COLO829 (cell line): ENCODE data around the gene ADGRL3.
"Not testable (repeated sequence)": the region's sequence is repeated elsewhere in the genome, so short reads cannot be mapped to it uniquely, and the experiment has no call there.

Experiments used
- DNase-seq: peaks from one replicate; pipeline ENCODE4 v3.0.0; 2012; ENCODE audit warnings: low spot score

ADGRL3 gene

DNA sequence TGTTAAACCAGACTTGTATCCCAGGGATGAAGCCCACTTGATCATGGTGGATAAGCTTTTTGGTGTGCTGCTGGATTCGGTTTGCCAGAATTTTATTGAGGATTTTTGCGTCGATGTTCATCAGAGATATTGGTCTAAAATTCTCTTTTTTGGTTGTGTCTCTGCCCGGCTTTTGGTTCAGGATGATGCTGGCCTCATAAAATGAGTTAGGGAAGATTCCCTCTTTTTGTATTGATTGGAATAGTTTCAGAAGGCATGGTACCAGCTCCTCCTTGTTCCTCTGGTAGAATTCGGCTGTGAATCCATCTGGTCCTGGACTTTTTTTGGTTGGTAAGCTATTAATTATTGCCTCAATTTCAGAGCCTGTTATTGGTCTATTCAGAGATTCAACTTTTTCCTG lies 556.8 kb downstream of the ADGRL3 start:
- DNase-seq = not testable (repeated sequence)

DNA sequence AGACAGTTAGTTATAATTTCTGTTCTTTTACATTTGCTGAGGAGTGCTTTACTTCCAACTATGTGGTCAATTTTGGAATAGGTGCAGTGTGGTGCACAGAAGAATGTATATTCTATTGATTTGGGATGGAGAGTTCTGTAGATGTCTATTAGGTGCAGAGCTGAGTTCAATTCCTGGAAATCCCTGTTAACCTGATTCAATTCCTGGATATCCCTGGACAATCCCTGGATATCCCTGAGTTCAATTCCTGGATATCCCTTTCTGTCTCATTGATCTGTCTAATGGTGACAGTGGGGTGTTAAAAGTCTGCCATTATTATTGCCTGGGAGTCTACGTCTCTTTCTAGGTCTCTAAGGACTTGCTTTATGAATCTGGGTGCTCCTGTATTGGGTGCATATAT lies 557.9 kb downstream of the ADGRL3 start:
- not testable (repeated sequence) for DNase-seq

DNA sequence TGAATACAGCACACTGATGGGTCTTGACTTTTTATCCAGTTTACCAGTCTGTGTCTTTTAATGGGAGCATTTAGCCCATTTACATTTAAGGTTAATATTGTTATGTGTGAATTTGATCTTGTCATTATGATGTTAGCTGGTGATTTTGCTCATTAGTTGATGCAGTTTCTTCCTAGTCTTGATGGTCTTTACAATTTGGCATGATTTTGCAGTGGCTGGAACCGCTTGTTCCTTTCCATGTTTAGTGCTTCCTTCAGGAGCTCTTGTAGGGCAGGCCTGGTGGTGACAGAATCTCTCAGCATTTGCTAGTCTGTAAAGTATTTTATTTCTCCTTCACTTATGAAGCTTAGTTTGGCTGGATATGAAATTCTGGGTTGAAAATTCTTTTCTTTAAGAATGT lies 558.5 kb downstream of the ADGRL3 start:
- not testable (repeated sequence) for DNase-seq

DNA sequence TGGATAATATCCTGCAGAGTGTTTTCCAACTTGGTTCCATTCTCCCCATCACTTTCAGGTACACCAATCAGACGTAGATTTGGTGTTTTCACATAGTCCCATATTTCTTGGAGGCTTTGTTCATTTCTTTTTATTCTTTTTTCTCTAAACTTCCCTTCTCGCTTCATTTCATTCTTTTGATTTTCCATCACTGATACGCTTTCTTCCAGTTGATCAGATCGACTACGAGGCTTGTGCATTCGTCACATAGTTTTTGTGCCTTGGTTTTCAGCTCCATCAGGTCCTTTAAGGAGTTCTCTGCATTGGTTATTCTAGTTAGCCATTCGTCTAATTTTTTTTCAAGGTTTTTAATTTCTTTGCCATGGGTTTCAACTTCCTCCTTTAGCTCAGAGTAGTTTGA lies 559.1 kb downstream of the ADGRL3 start:
- DNase-seq = not testable (repeated sequence)

DNA sequence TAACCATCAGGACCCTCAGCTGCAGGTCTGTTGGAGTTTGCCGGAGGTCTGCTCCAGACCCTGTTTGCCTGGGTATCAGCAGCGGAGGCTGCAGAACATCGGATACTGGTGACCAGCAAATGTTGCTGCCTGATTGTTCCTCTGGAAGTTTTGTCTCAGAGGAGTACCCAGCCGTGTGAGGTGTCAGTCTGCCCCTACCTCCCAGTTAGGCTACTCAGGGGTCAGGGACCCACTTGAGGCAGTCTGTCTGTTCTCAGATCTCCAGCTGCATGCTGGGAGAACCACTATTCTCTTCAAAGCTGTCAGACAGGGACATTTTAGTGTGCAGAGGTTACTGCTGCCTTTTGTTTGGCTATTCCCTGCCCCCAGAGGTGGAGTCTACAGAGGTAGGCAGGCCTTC lies 559.8 kb downstream of the ADGRL3 start:
- not testable (repeated sequence) for DNase-seq

DNA sequence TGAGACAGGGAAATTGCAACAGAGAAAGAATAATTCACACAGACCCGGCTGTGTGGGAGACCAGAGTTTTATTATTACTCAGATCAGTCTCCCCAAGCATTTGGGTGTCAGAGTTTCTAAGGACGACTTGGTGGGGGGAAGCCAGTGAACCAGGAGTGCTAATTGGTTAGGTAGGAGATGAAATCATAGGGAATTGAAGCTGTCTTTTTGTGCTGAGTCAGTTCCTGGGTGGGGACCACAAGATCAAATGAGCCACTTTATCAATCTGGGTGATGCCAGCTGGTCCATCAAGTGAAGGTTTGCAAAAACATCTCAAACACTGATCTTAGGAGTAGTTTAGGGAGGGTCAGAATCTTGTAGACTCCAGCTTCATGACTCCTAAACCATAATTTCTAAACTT lies 560.7 kb downstream of the ADGRL3 start:
- no peak for DNase-seq

DNA sequence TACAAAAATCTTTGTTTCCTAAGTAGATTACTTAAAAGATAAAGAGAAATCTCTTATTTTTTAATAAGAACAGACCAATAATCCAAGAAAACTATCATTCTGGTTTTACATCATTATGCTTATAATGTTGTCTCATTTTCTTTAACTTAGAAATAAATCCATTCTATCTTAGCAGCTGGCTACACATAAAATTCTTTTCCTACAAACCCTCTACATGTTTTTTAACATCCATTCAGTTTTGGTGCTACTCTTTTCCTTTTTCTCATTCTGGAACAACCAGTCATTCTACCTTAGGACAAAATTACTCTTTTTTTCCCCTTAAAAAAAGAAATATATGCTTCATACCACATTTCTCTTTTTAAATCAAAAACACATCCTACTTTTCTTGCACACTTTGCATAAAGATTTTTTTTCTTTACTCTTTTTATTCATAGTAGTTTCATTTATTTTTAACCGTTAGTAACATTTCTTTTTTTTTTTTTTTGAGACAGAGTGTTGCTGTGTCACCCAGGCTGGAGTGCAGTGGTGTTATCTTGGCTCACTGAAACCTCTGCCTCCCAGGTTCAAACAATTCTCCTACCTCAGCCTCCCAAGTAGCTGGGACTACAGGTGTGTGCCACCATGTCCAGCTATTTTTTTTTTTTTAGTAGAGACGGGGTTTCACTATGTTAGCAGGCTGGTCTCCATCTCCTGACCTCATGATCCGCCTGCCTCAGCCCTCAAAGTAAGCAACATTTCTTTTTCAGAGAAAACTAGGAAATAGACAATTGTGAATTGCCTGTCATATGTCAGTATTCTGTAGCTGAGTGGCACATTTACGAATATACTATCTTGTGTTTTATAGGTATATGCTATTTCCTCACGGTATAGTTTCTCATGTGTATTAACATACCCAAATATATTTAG lies 562.8 kb downstream of the ADGRL3 start:
- no peak for DNase-seq

DNA sequence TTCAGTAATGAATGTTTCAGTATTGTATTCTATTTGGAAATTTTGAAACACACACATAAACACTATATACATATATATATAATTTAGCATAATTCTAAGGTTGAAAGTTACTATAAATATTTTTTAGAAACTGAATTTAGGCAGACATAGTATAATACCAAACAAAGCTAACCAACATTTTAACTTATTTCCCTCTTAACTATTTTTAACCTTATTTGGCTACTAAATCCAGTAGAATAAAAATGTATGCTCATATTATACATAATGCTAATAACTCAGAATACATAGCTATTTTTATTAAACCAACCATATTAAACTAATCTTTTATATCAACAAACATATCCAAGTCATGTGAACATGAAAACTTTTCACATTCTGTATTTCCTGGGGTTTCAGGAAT lies 563.6 kb downstream of the ADGRL3 start:
- no peak for DNase-seq

DNA sequence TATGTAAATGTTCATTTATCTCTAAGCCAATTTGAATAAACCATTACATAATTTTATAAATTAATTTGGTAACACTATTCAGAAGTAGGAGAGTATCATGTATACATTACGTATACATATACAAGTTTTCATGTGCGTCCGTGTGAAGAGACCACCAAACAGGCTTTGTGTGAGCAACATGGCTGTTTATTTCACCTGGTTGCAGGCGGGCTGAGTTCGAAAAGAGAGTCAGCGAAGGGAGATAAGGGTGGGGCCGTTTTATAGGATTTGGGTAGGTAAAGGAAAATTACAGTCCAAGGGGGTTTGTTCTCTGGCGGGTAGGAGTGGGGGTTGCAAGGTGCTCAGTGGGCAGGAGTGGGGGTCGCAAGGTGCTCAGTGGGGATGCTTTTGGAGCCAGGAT lies 564.0 kb downstream of the ADGRL3 start:
- not testable (repeated sequence) for DNase-seq

DNA sequence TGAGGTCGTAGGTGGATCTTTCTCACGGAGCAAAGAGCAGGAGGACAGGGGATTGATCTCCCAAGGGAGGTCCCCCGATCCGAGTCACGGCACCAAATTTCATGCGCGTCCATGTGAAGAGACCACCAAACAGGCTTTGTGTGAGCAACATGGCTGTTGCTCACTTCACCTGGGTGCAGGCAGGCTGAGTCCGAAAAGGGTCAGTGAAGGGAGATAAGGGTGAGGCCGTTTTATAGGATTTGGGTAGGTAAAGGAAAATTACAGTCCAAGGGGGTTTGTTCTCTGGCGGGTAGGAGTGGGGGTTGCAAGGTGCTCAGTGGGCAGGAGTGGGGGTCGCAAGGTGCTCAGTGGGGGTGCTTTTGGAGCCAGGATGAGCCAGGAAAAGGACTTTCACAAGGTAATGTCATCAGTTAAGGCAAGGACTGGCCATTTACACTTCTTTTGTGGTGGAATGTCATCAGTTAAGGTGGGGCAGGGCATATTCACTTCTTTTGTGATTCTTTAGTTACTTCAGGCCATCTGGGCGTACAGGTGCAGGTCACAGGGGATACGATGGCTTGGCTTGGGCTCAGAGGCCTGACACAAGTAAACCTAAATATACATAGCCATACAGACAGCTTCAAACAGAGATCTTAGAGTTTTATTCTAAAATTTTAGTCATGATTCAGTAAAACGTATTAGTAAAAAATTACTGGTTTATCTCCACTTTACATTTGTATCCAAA lies 569.5 kb downstream of the ADGRL3 start:
- not testable (repeated sequence) for DNase-seq

DNA sequence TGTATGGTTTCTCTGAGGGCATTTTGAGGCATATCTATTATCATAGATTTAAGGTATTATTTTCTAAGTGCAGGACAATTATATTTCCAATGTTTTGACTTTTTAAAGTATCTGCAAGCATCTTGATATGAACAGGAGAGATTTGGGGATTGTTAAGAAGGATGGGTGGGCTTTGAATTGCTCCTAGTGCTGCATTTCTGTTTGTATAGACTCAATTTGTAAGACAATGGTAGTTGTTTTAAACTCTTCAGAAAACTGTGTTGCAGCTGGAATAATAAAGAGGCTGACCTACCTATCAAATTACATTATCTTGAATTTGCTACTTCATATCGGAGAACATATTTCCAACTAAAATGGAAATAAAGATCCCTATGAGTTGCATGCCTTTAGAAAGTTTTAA lies 570.3 kb downstream of the ADGRL3 start:
- no peak for DNase-seq

DNA sequence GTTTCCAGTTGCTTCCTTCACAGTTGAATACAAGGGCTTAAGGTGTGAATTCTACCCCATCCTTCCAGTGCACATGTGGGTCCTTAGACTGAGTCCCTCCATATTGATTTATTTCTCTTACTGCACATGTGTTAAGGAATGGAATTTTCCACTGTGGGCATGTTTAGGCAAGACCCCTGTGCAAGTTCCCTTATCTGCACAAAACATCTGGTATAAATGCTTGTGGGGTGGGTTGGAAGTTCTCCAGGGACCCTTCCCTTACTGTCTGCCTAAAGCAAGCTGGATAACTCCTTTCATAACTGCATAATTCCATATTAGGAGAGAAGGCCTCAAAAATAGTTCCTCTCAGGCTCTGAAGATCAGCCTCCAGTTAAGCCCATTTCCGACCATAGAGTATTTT lies 570.9 kb downstream of the ADGRL3 start:
- no peak for DNase-seq

DNA sequence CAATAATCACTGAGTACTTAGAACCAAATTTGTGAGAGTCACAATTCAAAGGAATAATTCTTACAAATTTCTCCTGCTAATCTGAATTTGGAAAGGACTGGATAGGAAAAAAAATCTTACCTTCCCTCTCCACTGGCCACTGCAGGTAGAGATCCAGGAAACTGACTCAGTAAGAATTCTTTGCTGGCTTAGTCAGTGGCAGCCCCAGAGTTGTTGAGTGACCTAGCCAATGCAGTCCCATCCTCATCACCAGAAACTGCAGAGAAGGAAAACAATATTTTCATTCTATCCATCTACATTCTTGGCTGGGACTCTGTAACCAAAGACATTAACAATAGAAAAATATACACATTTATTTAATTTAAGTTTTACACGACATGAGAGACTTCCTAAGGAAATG lies 572.0 kb downstream of the ADGRL3 start:
- DNase-seq = no peak

DNA sequence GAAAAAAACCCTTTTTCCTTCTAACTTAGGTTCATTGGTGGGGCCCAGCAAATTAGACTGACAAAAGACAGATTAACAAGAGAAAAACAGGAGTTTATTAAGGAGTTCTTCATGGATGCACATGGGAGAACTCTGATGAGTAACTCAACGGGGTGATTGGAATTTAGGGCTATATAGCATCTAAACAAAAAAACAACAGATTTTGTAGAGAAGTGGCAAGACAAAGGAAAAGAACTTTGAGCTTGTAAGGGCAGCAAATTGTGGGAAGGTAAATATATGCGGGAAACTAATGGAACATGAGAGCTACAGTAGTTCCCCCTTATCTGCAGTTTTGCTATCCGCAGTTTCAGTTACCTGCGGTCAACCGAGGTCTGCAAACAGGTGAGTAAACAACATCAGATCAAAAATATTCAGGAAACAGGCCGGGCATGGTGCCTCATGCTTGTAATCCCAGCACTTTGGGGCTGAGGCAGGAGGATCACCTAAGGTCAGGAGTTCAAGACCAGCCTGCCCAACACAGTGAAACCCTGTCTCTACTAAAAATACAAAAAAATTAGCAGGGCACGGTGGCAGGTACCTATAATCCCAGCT lies 573.6 kb downstream of the ADGRL3 start:
- DNase-seq = no peak

DNA sequence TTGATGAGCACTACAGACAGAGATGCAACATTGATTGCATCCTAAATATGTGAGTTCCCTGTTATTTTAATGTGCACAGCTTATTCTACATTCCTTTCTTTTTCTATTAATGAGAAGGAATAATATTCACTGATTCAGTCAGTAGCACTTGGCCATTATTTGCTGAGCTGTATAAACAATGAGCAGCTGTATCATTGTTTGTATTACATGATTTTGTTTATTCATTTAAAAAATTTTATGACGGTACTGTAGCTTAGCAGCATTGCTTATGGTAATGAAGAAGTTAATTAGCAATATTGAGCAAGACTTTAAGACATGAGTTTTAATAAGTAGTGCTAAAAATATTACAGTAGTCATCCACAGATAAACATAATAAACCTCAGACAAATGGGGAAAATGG lies 582.0 kb downstream of the ADGRL3 start:
- no peak for DNase-seq

DNA sequence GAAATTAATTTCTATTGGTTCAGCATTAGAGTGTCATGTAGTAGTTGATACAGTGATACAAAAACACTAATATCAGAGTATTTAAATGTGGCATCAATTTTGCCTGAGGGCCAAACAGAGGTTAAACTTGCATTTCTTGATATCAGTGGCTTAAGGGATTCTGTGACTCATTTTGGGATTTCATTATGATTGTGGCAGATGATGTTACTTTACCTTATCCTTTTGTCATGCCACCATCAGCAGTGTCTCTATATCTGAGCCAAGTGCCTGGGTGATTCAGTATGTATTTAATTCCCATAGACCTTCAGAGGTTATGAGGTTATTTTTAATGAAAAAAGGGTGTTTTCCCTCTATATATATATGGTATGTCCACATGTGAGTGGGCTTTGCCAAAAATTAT lies 582.9 kb downstream of the ADGRL3 start:
- DNase-seq = no peak

DNA sequence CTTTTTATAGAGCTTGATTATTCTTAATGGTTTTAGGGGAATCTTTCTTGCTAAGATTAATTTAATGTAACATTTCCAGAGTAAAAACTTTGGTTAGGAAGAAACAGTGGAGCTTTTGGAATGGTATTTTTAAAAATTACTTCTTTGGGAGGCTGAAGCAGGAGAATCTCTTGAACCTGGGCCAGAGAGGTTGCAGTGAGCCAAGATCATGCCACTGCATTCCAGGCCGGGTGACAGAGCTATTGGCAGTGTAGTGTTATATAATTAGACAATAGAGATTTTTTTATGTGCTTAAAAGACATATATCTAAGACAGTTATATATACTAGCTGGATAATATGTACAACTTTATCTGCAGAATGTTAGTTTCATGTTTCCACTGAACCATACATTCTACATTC lies 585.6 kb downstream of the ADGRL3 start:
- no peak for DNase-seq

DNA sequence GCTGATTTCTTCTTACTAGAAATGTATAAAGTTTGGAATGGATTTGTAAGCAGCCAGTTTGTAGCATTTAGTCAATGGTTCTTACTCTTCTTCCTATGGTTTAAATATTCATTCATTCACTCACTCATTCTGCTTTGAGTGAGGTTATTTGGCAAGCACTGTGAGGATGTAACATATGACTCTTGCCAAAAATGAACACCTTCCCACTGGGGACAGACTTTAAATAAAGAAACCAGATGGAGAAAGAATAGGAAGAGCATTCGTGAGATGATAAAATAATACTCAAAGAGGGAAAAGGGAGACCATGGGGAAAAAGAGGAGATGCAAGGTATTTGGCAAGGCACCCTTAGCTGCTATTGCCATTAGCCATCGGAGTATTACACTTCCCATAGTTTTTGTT lies 586.1 kb downstream of the ADGRL3 start:
- no peak for DNase-seq

DNA sequence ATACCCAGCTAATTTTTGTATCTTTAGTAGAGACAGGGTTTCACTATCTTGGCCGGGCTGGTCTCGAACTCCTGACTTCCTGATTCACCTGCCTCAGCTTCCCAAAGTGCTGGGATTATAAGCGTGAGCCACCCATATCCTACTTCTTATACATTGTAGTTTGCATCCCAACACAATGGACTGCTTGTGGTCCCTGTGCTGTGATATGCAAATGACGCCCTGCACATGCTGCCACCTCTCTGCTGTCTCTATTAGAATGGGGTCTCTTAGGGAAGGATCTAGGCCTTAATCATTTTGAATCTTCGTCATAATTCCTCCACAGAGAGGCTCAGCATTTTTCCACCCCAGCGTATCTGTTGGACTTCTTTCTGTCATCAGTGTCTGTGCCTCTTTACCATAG lies 595.9 kb downstream of the ADGRL3 start:
- no peak for DNase-seq

DNA sequence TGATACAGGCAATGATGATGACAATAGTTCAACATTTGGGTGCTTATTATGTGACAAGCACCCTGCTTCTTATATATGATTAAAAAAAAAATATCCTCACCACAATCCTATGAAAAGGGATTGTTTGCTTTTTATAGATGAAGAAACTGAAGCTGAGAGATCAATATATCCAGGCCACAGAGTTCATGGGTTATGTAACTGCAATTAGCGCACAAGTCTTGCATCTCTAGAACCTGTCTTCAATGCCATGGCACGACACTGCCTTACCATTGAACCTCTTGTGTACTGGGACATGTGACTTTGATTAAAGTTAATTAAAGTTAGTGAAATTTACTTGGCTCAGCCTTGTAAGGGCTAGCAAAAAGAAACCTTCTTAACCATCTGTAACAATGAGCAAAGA lies 599.7 kb downstream of the ADGRL3 start:
- DNase-seq = no peak

DNA sequence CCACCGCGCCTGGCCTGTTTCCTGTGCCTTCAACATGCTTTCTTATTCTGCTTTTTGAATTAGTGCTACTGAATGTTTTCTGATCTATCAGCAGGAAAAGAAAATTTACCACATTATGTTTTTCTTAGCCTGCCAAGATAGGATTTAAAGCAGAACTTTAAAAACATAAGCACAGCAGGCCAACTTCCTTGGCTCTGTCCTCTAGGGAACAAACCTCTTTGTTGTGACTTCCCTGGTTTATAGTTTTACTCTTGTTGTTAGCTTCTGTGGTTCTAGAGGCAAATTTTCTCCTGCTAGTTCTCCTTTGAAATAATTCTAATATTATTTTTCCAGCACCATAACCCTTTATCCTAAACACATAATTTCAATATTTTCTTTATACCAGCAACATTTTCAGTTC lies 605.1 kb downstream of the ADGRL3 start:
- no peak for DNase-seq

DNA sequence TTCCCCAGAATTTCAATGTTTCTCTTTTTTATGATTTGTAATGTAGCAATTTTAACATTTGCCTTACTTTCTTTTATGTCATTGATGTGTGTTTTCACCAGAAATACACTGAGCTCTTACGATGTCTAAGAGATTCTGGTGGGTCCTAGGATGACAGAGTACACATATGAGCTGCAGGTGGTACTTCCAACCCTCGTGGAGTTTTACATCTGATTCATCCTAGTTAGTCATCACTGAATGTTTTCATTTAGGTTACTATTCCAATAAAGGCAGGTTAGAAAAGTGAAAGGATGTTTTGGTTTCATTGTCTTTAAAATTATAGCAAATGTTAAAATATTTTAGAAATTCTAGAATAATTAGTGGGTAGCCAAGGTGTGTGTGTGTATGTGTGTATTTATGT lies 605.9 kb downstream of the ADGRL3 start:
- no peak for DNase-seq

DNA sequence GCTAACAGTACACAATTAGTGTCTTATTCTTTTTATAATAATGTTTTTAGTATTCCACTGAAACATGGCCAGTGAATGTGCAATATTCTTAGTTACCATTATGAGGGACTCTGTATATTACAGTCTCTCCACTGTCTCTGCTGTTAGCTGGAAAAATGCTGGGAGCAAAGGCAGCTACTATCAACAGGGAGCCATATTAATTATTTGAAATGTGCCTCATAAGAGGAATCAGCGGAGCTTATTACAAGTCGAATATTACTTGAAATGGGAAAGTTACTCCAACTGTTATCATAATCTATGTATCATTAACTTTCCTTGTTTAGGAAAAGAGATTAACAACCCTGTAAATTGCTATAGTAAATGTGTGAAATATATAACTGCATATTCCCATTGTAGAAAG lies 612.0 kb downstream of the ADGRL3 start:
- no peak for DNase-seq
